ENCODE results near the gene TSSK6.

Gene TSSK6

GRCh38 chr19:19529783-19530422 is 14.6 kb upstream of the TSSK6 start:
- no peak for DNase-seq

GRCh38 chr19:19528721-19529490 is 13.6 kb upstream of the TSSK6 start, which contains the start of gene YJEFN3:
YJEFN3 (plus strand) TSS chr19:19528911; CDS start chr19:19528933, 22 bp downstream.
- no peak for DNase-seq

- no peak for DNase-seq
Measured at GRCh38 chr19:19527674-19528625, 12.6 kb upstream of the TSSK6 start.

- DNase-seq = no peak
Measured at GRCh38 chr19:19527371-19527656, 12.0 kb upstream of the TSSK6 start.

GRCh38 chr19:19526581-19527370 is 11.4 kb upstream of the TSSK6 start:
- peak in 1 of 2 experiments; percentile 15 for DNase-seq

GRCh38 chr19:19525611-19526380 is 10.4 kb upstream of the TSSK6 start:
- no peak for DNase-seq

- DNase-seq = peak; percentile 51 to 54
Measured at GRCh38 chr19:19524053-19524452, 8.7 kb upstream of the TSSK6 start.

- DNase-seq = no peak
Measured at GRCh38 chr19:19523177-19523576, 7.8 kb upstream of the TSSK6 start.

- no peak for DNase-seq
Measured at GRCh38 chr19:19520989-19521388, 5.6 kb upstream of the TSSK6 start.

GRCh38 chr19:19517235-19517619 is 1.9 kb upstream of the TSSK6 start:
- DNase-seq = no peak

- peak; percentile 62 to 73 for DNase-seq
Measured at GRCh38 chr19:19515642-19516519, 533 bp upstream of the TSSK6 start, which contains the start of gene NDUFA13. NDUFA13 (plus strand) TSS chr19:19516225; CDS start chr19:19516239, 14 bp downstream.

GRCh38 chr19:19514215-19514657 is 1.1 kb downstream of the TSSK6 start:
- no peak for DNase-seq

- no peak for DNase-seq
Measured at GRCh38 chr19:19513682-19514081, 1.7 kb downstream of the TSSK6 start.

- no peak for DNase-seq
Measured at GRCh38 chr19:19510432-19510831, 4.9 kb downstream of the TSSK6 start.

- DNase-seq = no peak
Measured at GRCh38 chr19:19508217-19508616, 7.1 kb downstream of the TSSK6 start.

- DNase-seq = no peak
Measured at GRCh38 chr19:19507354-19507753, 8.0 kb downstream of the TSSK6 start.

GRCh38 chr19:19506592-19506991 is 8.8 kb downstream of the TSSK6 start:
- DNase-seq = no peak

GRCh38 chr19:19505669-19506326 is 9.6 kb downstream of the TSSK6 start:
- no peak for DNase-seq

GRCh38 chr19:19504754-19505668 is 10.3 kb downstream of the TSSK6 start:
- DNase-seq = no peak
